Activated T-cell treated with anti-CD3 and anti-CD28 coated beads, Interleukin-2, amount 50 U/mL, for 72 hours (primary cell): Measurements from ENCODE around the gene ERICH2. TPM values are rescaled to one million over a fixed set of nuclear protein-coding genes. Genes with fewer than 3 reads are reported as not detected.

Experiments used
- ATAC-seq, 2 donors: fragments of 150-1000 bp; cut with Tn5 transposase; replicated peaks in 1 of 2; 2 replicates each; pipeline ENCODE4 v1.10.0; 2021; ENCODE audit warnings: moderate library complexity in 2 of 2, mild to moderate bottlenecking in 1 of 2
- DNase-seq, 2 donors: peaks; one replicate each; pipeline ENCODE4 v3.0.0; 2021 to 2022; ENCODE audit warnings: mixed read lengths in 1 of 2
- H3K27ac Mint-ChIP-seq: one replicate; pipeline ENCODE4 v1.8.0; 2022; ENCODE audit warnings: mild to moderate bottlenecking, moderate library complexity, mixed read lengths
- H3K27me3 Mint-ChIP-seq: one replicate; pipeline ENCODE4 v1.8.0; 2022; ENCODE audit warnings: low read depth, mixed read lengths
- H3K36me3 Mint-ChIP-seq, 2 donors: one replicate each; pipeline ENCODE4 v1.8.0; 2022; ENCODE audit warnings: mixed read lengths in 2 of 2, mild to moderate bottlenecking in 1 of 2; ENCODE audit not compliant: insufficient read depth in 2 of 2
- H3K4me1 Mint-ChIP-seq: one replicate; pipeline ENCODE4 v1.8.0; 2022; ENCODE audit warnings: low read depth, mixed read lengths
- H3K4me3 Mint-ChIP-seq, 2 donors: one replicate each; pipeline ENCODE4 v1.8.0; 2022; ENCODE audit warnings: mild to moderate bottlenecking in 2 of 2, mixed read lengths in 2 of 2, moderate library complexity in 2 of 2
- H3K9me3 Mint-ChIP-seq, 2 donors: one replicate each; pipeline ENCODE4 v1.8.0; 2022; ENCODE audit warnings: mixed read lengths in 2 of 2
- total RNA-seq, 2 donors: library from RNA; stranded (reverse); gene quantifications; one replicate each; pipeline ENCODE4 v1.2.3, GENCODE V29; 2022

The ERICH2 gene
- total RNA-seq, 2 donors from 2014 or later = 0.46 to 0.58 TPM

DNA sequence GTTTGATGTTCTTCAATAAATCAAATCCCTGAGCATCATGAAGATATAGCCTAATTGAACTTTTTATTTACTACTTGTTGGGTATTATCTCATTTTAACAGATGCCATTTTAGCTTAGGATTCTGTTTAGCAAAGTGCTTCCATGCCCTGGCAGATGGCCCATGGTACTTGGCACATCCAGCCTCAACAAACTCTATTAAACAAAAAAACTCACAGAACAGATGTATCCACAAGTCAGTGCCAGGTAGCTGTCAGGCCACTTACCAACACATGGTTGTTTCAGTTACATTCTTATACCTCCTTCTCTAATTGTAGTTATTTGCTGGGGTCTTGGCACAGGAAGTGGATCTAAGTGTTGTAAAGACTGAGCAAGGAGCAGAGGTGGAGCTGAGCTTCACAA is 76.1 kb downstream of the ERICH2 start:
- DNase-seq (no peak), ATAC-seq (no peak)
- Mint-ChIP-seq H3K27me3 (no peaks in the 10 kb centered on the region), H3K9me3 (no peaks in the 10 kb centered on the region), H3K36me3 (peaks cover 0 to 9% of the 10 kb centered on the region in 2 donors), H3K27ac (no peak overlapping the region), H3K4me3 (no peak overlapping the region), H3K4me1 (peaks cover 19% of the 10 kb centered on the region)

DNA sequence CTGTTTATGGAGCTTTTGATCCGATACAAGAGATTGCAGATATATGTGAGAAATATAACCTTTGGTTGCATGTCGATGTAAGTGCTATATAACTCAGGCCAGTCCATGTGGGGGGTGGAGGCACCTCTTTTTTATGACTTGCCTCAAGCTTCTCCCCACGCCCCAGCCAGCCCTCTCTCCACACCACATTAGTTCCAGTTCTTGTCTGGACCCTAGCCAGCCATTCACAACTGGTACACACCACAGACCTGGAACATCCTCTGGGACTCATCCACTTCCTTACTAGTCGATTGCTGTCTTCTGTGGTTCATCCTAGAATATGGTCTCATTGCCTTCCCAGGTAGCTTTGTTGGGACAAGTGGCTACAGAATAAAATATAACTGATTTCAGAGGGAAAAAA is 77.5 kb downstream of the ERICH2 start:
- H3K9me3 Mint-ChIP-seq = no peaks in the 10 kb centered on the region
- no peak for DNase-seq
- no peak overlapping the region for H3K27ac Mint-ChIP-seq
- peaks cover 0 to 9% of the 10 kb centered on the region in 2 donors for H3K36me3 Mint-ChIP-seq
- H3K4me3 Mint-ChIP-seq = no peak overlapping the region
- no peak for ATAC-seq
- peaks cover 16% of the 10 kb centered on the region for H3K4me1 Mint-ChIP-seq
- no peaks in the 10 kb centered on the region for H3K27me3 Mint-ChIP-seq

Other genes with a start within 250 kb of the ERICH2 start
- 1 to 10 TPM in 1 of 2 donors, not detected in 1; 1.4 TPM for gene SP5, start 55.0 kb upstream of the ERICH2 start, total RNA-seq
- gene GAD1, start 46.5 kb downstream of the ERICH2 start, total RNA-seq = 10 to 100 TPM; 12.8 to 17.8 TPM
- 10 to 100 TPM; 86.8 to 90.4 TPM for gene GORASP2, start 158.9 kb downstream of the ERICH2 start, total RNA-seq